ENCODE measurements around the gene VPS13D.

The VPS13D gene

DNA sequence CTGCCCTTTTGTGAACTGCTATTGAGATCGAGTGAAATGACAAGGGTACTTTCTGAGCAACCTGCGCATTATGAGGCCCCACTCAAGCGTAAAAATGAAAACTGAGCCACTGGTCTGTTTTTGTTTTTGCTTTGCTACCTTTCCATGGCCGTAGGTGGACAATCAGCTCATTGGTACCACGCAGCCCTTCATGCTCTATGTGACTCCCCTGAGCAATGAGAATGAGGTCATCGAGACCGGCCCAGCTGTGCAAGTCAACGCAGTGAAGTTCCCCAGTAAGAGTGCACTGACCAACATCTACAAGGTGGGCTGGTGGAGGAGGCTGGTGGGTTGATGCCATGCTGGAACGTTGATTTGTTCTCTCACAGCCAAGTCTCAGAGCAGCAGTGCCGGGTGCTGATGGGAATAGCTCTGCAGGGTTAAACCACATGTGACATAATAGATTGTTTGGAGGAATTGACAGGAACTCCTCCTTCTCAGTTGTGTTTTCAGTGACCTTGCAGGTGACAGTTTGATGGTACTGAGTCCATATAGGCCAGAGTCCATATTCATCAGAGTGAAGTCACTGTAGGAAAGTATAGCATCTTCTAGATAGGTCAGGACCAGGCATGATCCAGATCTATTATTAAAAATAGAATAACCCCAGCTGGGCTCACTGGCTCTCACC is 170.3 kb downstream of the VPS13D start:
- TF ChIP-seq, protein P1, sequence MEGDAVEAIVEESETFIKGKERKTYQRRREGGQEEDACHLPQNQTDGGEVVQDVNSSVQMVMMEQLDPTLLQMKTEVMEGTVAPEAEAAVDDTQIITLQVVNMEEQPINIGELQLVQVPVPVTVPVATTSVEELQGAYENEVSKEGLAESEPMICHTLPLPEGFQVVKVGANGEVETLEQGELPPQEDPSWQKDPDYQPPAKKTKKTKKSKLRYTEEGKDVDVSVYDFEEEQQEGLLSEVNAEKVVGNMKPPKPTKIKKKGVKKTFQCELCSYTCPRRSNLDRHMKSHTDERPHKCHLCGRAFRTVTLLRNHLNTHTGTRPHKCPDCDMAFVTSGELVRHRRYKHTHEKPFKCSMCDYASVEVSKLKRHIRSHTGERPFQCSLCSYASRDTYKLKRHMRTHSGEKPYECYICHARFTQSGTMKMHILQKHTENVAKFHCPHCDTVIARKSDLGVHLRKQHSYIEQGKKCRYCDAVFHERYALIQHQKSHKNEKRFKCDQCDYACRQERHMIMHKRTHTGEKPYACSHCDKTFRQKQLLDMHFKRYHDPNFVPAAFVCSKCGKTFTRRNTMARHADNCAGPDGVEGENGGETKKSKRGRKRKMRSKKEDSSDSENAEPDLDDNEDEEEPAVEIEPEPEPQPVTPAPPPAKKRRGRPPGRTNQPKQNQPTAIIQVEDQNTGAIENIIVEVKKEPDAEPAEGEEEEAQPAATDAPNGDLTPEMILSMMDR (IDR thresholded peaks at IDR 0.05; ENCODE audit: control insufficient read depth, extremely low read depth, insufficient read depth) = no peak

DNA sequence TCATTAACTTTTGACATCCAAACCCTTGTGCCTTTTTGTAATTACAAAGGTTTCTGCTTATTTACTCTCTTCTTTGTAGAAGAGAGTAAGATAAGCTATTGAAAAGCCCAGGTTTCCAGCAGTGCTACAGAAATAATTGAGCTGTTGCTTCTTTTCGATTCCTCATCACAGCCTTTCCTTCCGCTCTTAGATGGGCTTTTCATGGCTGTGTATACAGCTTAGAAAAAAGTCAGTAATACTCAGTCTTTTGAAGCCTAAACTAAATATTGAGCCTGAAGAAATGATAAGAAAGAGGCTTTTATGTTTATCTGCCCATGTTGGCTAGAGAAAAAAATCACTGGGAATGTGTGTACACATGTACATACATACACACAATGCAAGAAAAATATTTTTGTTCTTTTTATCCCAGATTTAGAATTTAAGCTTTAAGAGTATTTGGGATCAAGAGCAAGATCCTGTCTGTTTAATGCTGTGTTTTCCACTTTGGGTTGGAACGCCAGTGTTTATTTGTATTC is 172.4 kb downstream of the VPS13D start:
- no peak for DNase-seq (ENCODE audit: low read depth)
- TF ChIP-seq, protein P1 (IDR thresholded peaks at IDR 0.05; ENCODE audit: control insufficient read depth, extremely low read depth, insufficient read depth) = no peak
- H3K4me3 ChIP-seq (ENCODE audit: low read depth, low read length) = no peak overlapping the region

More for the DNA sequence above, 170.3 kb downstream of the VPS13D start:
- no peak for DNase-seq (ENCODE audit: low read depth)
- H3K4me3 ChIP-seq (ENCODE audit: low read depth, low read length) = no peak overlapping the region

DNA sequence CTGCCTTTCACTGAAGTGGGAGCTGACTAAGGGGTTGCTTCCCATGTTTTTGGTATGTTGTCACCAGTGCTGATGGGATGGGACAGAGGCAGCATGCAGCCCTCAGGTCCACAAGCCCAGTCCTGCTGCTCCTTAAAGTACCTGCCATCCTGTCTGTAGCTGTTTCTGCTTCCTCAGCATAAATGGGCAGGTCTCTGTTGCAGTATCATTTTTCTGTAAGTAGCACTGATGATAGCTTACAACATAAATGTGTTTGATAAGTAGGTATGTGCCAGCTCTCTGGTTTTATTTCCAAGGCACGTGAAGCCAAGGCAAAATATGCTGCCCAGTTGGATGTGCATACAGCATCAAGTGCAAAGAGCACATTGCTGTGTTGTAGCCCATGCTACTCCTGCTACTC is 173.0 kb downstream of the VPS13D start:
- DNase-seq (ENCODE audit: low read depth) = no peak
- TF ChIP-seq, protein P1 (IDR thresholded peaks at IDR 0.05; ENCODE audit: control insufficient read depth, extremely low read depth, insufficient read depth) = no peak
- H3K4me3 ChIP-seq (ENCODE audit: low read depth, low read length) = no peak overlapping the region

DNA sequence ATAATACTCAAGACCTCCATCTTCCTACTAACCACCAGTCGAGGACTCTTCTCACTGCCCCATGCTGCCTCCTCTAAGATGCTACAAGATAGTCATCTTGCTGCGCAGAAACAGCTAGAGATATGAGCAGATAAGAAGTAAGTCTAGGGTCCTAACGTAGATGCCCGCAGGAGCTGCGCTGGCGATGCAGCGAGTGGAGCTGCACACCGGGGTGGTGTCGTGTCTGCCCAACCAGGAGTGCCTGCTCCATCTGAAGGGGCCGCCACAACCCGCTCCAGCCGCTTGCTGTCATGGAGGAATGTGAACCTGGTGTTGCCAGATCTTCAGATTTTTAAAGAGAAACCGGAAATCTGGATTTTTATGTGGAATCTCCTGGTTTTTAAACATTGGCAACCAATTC is 175.1 kb downstream of the VPS13D start:
- DNase-seq (ENCODE audit: low read depth) = no peak
- H3K4me3 ChIP-seq (ENCODE audit: low read depth, low read length) = no peak overlapping the region
- TF ChIP-seq, protein P1 (IDR thresholded peaks at IDR 0.05; ENCODE audit: control insufficient read depth, extremely low read depth, insufficient read depth) = no peak

DNA sequence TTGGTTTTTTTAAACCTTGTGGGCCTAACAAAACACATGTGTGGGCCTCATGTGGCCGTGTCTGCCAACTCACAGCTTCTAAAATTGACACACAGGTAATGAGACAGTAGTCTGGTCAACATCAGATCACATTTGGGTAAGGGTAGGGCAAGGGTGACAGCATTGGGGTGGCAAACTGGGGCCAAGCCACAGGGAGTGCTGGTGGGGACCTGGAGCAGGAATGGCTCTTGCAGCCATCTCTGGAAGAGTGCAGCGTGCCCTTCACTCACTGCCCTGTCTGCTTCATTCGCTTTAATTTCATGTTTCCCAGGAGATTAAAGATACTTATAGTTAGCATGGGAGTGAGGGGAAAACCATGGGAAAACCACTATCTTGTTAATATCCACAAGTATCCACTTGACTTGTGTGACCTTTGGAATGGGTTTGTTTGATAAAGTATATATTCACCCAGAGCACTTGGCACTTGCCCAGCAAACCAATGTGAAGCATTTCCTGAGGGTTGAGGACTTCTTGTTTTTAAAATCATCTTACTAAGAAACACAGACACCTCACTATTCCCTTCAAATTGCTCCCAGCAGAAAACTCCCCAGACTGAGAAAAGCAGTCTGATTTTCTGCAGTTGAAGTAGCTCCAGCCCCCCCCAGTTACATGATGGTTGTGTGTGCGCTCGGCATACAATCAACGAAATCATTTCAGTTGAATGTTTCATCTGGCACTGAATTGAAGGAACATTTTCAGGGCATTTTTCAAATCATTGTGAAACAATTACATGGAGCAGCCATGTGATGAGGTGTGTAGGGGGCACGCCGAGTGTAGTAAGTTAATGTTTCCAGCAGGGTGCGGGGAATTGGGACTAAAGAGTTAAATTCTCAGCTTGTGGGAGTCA is 175.7 kb downstream of the VPS13D start:
- no peak overlapping the region for H3K4me3 ChIP-seq (ENCODE audit: low read depth, low read length)
- DNase-seq (ENCODE audit: low read depth) = no peak
- TF ChIP-seq, protein P1 (IDR thresholded peaks at IDR 0.05; ENCODE audit: control insufficient read depth, extremely low read depth, insufficient read depth) = no peak

DNA sequence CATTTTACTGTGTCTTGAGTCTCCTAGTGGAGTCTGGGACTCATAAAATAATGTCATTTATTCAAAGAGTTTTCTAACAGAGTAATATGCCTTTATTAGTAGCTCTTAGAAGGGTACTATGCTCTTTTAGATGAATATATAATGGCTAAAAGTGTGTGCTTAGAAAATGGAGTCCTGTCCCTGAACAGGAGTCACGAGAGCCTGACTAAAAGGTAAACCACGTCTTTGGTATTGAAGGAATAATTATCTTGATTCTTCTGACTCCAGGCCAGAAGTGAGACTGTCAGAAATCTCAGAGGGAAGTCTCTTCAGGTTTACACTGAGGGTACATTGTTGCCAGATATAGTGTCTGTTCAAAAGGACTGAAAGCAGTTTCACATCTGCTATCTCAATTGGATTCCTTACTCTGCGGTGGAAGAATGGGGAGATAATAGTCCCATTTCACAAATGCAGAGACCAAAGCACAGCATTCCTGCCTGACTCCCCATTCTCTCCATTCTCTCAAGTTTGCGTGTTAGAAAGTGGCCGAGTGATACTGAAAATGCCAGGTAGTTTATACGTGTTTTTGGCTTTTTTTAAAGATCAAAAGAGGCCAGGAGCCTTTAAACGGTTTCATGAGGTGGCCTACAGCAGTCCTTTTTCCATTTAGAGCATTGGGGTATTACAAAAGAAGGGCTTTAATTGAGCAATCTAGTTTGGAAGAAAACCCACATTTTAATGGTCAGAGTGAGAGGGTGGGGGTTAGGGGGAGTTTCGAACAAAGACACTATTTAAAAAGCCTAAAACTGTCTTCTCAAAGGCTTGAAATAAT is 176.6 kb downstream of the VPS13D start:
- no peak for DNase-seq (ENCODE audit: low read depth)
- TF ChIP-seq, protein P1 (IDR thresholded peaks at IDR 0.05; ENCODE audit: control insufficient read depth, extremely low read depth, insufficient read depth) = no peak
- H3K4me3 ChIP-seq (ENCODE audit: low read depth, low read length) = no peak overlapping the region

Data from LNCaP clone FGC (cell line).